Stimulated activated CD4-positive, alpha-beta T cell treated with anti-CD3 and anti-CD28 coated beads, Interleukin-2, amount 100 ng/mL, for 24 hours (primary cell): Measurements from ENCODE around the gene GSG1L.

ENCODE experiments used
- DNase-seq, 2 donors: peaks; one replicate each; pipeline ENCODE4 v3.0.0-alpha.2; 2020

Gene GSG1L

GRCh38 chr16:28063591-28064061 is at the start of gene GSG1L:
Gene GSG1L, minus strand, starts transcription at chr16:28063714. Its CDS starts 290 bp downstream, at chr16:28063424.
- DNase-seq: peak in 1 of 2 donors; percentile 33

GRCh38 chr16:28112908-28113307 is 49.4 kb upstream of the GSG1L start:
- peak in 1 of 2 donors; percentile 15 for DNase-seq

DNA sequence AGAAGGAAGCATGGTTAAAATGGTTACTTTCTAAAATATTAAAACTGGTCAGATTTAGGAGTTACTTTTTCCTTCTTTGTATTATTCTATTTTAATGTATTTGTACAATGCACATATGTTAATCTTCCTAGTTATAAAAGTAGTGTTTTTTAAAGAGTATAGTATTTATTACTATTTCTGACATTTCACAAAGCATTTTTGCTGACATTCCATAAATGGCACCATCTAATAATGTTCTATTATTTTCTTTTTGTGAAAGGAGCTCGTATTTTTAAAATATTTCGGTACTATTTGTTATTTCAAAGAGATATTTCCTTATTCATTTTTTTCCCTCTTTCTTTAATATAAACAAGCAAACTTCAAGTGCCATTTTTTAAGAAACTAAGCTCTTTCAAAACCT is 47.5 kb upstream of the GSG1L start:
- no peak for DNase-seq

GRCh38 chr16:28110479-28110878 is 47.0 kb upstream of the GSG1L start:
- no peak for DNase-seq

- no peak for DNase-seq
These were observed 46.6 kb upstream of the GSG1L start for GRCh38 chr16:28110074-28110473.

DNA sequence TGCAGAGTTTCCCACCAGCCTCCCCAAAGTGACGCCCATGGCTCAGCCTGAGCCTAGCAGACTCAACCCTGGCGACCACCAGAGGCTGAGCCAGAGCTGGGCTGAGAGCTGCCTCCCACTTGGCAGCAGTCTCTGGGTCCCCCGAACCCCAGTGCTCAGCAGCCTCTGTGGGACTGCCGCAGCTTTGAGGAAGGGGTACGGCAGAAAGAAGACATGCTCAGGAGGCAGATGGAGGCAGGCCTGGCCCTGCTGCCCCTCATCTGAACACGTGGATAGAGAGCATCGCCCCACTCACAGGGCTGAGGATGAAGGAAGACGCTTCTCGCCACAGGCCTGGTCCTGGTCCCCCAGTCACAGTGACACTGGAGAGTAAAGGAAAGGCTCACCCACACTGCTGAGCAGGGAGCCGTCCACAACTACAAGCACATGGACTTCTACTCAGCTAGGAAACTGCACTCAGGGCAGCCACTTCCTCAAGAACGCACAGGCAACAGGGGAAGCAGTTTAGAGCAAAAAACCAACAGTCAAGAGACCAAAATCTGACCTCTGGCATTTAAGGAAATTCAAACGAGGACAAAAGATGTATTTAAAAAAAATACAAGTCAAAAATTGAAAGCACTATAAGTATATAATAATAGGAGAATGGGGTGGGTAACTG is 45.2 kb upstream of the GSG1L start:
- DNase-seq: no peak

GRCh38 chr16:28107232-28107631 is 43.7 kb upstream of the GSG1L start:
- DNase-seq: no peak

DNA sequence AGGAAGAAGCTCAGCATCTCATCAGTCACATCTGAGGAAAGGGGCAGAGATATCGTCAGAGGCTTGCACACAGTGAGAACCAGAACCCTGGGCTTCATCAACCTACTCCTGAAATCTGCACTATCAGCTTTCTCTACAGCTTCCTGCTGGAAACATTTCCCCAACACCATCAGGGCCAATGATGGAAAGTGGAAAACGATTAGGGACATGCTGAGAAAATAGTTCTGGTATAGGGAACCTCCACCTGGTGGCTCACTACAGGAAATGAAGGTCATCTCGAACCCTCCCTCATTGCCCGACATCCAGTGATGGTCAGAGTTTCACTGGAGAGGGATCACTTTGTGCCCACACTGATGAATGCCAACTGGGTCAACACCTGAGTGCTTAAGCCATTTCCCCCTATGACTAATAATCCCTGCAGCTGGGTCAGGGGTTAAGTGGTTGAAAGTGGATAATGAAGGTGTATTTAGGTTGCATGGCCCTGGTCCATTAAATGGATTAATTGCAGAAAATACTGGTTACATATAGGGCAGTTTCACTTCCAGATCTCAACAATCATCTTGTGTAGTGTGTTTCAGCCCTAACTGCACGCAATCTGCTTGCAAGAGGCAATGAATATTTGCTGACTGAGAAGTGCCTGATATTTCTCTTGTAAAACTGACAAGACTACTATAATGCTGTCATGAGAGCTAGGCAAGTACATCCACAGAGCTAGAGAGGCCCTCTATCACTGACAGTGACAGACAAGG is 43.1 kb upstream of the GSG1L start:
- DNase-seq: no peak

DNA sequence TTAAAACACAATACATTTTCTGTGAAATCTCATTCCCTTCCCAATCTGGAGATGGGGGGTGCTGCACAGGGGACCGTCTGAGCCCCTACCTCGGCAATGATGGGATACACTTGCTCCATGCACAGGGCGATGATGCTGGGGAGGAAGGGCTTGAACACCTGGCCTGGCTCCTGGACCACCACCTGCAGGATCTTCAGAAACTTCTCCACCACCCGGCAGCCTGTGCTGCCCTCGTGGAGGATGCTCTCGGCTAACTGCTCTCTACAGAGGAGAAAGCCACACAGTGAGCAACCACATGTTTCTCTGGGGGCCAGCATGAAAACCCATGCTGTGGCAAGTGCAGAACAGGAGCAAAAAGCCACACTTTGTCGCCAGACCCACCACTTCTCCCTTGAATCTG is 42.4 kb upstream of the GSG1L start:
- no peak for DNase-seq

- DNase-seq: no peak
These were observed 41.8 kb upstream of the GSG1L start for GRCh38 chr16:28105297-28105696.

GRCh38 chr16:28104404-28104803 is 40.9 kb upstream of the GSG1L start:
- no peak for DNase-seq

- DNase-seq: no peak
These were observed 40.1 kb upstream of the GSG1L start for GRCh38 chr16:28103516-28104170.

DNA sequence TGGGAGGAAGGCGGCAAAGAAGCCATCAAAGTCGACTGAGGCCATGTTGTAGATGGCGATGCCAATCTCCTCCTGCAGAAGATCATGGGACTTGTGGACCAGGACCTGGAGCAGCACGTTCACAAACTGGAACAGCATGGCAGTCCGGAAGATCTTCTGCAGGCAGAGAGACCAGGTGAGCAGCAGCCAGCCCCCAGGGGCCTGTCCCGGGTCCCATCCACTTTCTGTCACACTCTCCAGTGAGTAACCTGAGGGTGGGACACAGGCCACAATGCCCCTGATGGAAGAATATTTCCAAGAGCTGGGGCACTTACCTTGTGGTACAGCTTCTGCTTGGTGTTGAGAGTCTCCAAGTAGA is 38.0 kb upstream of the GSG1L start:
- DNase-seq: no peak

DNA sequence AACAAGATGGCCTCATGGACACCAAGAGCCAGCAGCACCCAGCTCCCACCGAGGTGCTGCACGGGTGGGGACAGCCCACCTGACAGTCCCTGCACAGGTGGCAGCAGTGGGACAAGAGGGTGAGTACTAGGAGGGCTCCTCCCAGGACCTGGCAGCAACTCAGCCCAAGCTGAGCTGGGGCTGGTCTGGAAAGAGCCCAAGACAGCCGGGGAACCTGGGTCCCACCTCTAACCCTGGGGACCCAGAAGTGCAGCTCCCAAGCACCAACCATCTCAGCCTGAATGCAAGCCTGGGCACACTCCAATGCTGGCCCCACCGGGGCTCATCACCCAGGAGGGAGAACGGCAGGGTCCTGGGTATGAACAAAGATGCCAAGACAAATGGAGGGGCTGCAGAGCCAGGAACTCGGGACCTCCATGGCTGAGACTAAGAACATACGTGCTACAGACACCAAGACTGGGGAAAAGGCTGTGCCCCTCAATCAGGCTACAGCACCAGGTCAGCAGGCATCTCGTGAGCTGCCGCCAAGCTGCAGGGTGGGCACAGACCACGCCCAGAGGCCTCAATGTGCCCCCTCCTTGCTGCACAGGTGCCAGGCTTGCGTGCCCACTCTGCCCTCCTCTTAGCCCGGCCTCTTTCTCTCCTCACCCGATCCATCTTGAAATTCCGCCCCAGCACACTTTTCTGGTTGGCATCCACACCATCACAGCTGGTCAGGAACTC is 37.5 kb upstream of the GSG1L start:
- DNase-seq: no peak

GRCh38 chr16:28098959-28099945 is 35.7 kb upstream of the GSG1L start:
- no peak for DNase-seq

- DNase-seq: no peak
These were observed 34.9 kb upstream of the GSG1L start for GRCh38 chr16:28098171-28098958.

DNA sequence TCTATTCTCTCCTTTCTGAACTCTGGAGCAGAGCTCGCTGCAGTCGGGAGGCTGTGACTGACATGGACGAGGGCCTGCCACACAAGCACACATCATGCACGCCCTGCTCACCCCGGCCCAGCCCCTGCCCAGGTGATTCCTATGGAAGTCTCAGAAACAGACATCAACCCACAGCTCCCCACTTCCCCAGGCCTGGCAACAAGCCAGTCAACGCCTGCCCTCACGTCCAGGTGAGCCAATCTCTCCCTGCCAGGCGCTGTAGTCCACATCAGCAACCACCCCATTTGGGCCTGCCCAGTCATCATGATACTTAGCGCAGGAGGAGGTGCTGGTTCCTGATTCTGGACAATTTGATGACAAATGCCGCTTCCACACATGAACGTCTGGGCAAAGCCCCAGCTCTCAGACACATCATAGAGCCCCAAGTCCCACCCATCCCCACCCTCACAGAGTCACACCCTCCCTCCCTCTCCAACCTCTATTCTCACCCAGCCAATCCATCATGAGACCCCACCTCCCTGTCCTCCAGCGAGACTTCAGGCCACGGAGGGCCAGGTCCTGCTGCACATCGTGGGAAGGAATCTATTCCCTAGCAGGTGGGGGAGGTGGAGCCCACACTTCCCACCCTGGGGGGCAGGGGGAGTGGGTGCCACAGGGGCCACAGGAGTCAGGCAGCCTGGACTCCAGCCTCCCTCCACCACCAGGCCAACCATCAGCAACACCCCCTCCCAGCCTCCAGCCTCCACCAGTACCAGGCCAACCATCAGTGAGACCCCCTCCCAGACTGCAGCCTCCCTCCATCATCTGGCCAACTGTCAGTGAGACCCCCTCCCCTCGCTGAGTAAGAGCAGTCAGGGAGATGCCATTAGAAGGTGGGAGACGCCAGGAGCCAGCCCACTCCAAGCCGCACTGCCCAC is 33.7 kb upstream of the GSG1L start:
- DNase-seq: no peak

DNA sequence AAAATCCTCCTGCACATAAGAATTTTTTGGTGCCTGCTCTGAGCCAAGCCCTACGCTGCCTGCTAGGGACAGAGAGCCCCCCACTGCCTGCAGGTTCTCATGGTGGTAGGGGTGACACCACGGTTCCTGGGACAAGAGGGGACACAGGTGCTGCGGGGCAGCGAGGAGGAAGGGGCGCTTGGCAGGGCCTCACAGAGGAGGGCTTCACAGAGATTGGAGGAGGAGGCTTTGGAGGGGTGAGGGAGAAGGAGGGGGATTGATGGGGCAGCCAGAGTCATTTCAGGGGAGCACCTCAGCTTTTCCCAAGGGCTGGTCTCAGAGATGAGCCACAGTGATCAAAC is 29.8 kb upstream of the GSG1L start:
- no peak for DNase-seq

DNA sequence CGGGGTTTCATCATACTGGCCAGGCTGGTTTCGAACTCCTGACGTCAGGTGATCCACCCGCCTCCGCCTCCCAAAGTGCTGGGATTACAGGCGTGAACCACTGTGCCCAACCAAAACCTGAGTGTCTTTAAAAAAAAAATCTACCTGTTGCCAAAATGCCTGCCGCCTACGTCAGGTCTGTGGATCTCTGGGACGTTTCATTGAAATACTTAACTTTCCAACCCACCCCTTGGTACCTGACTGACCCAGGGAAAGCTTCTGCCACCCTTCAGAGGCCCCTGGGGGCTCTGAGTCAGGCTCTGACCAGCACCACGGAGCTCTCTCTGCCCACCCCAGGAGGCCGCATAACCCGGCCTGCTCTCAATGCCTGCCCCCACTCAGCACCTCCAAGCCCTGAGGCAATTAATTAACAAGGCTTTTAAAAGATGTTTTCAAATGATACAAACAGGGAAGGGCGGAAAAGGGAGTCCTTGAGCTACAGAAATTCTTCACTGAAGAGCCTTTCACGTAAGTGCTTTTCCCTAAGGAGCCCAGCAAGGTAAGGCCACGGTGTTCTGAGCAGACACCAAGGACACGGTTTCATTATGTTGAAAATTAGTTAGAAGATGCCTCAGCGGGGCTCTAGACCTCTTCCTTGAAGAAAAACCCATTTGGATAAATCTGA is 29.3 kb upstream of the GSG1L start:
- no peak for DNase-seq

DNA sequence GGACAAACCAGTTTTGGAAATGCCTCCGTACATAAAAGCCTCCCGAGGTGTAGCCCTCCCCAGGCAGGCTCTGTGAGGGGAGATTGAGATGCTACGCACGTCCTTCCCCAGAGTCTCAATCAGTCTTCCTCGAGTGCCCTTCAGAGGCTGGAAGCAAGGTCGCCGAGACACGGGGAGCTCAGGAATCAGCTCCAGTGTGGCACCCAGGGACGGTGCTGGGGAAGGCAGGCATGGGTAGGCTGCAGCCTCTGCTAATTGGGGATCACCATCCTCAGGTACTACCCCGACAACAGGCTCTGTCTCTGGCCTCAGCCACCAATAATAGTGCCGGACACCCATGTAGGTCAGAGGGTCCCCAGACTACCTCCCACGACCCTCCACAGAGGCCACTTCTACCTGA is 28.1 kb upstream of the GSG1L start:
- DNase-seq: no peak
